Neuronal stem cell (in vitro differentiated cells): ENCODE results near the gene MYL6B.
A peak's percentile ranks its signal among the peaks of the same experiment; 100 is the strongest.

Source experiments
- DNase-seq: peaks from one replicate; pipeline ENCODE4 v3.0.0-alpha.2; 2013; ENCODE audit warnings: low spot score
- H2AFZ ChIP-seq: one replicate; pipeline ENCODE4 v1.6.1; 2013; ENCODE audit warnings: mild to moderate bottlenecking, low read length, inconsistent platforms
- H2AK5ac ChIP-seq: 2 replicates; pipeline ENCODE4 v1.6.1; 2013; ENCODE audit warnings: low read depth, mild to moderate bottlenecking, inconsistent platforms, low read length, moderate library complexity, mixed read lengths
- H2BK120ac ChIP-seq: 2 replicates; pipeline ENCODE4 v1.6.1; 2013; ENCODE audit warnings: low read depth, mild to moderate bottlenecking, inconsistent platforms, low read length, moderate library complexity, mixed read lengths
- H2BK12ac ChIP-seq: one replicate; pipeline ENCODE4 v1.6.1; 2013; ENCODE audit warnings: low read length, inconsistent platforms
- H2BK15ac ChIP-seq: 2 replicates; pipeline ENCODE4 v1.6.1; 2013; ENCODE audit warnings: mild to moderate bottlenecking, low read length, inconsistent platforms, mixed read lengths
- H2BK5ac ChIP-seq: one replicate; pipeline ENCODE4 v1.6.1; 2013; ENCODE audit warnings: inconsistent platforms, mild to moderate bottlenecking, low read length, moderate library complexity
- H3K14ac ChIP-seq: one replicate; pipeline ENCODE4 v1.6.1; 2013; ENCODE audit warnings: low read length, inconsistent platforms
- H3K18ac ChIP-seq: 2 replicates; pipeline ENCODE4 v1.6.1; 2013; ENCODE audit warnings: low read length, inconsistent platforms
- H3K23ac ChIP-seq: 2 replicates; pipeline ENCODE4 v1.6.1; 2013; ENCODE audit warnings: low read depth, mild to moderate bottlenecking, mixed read lengths, low read length, inconsistent platforms; ENCODE audit not compliant: poor library complexity
- H3K27ac ChIP-seq: replicated peaks from 3 replicates; pipeline ENCODE4 v1.5.1; 2013; ENCODE audit warnings: low read length, inconsistent platforms
- H3K27me3 ChIP-seq, 3 experiments: 2 replicates each; pipeline ENCODE4 v1.6.1; 2013; ENCODE audit warnings: low read length in 3 of 3, mild to moderate bottlenecking in 2 of 3, inconsistent platforms in 1 of 3, low read depth in 1 of 3, mixed read lengths in 1 of 3, moderate library complexity in 1 of 3; ENCODE audit not compliant: control insufficient read depth in 3 of 3, insufficient read depth in 3 of 3
- H3K36me3 ChIP-seq, 2 donors: replicated peaks in 1 of 2; 2 replicates each; pipeline ENCODE4 v1.6.1; 2013; ENCODE audit warnings: low read length in 2 of 2; ENCODE audit not compliant: control insufficient read depth in 2 of 2, insufficient read depth in 2 of 2
- H3K4ac ChIP-seq: 2 replicates; pipeline ENCODE4 v1.6.1; 2013; ENCODE audit warnings: inconsistent platforms, mild to moderate bottlenecking, low read length, moderate library complexity
- H3K4me1 ChIP-seq, 2 donors: 1 replicate in 1 of 2; 2 replicates in 1 of 2; pipeline ENCODE4 v1.6.1; 2013; ENCODE audit warnings: low read length in 2 of 2, low read depth in 1 of 2; ENCODE audit not compliant: control insufficient read depth in 2 of 2, insufficient read depth in 1 of 2
- H3K4me2 ChIP-seq: one replicate; pipeline ENCODE4 v1.6.1; 2013; ENCODE audit warnings: mild to moderate bottlenecking, low read length, inconsistent platforms; ENCODE audit not compliant: insufficient read depth, poor library complexity, severe bottlenecking
- H3K4me3 ChIP-seq, 2 donors: 2 replicates each; pipeline ENCODE4 v1.5.1; 2013; ENCODE audit warnings: low read length in 2 of 2, mild to moderate bottlenecking in 2 of 2, inconsistent platforms in 1 of 2, moderate library complexity in 1 of 2
- H3K79me1 ChIP-seq: one replicate; pipeline ENCODE4 v1.6.1; 2013; ENCODE audit warnings: low read depth, mild to moderate bottlenecking, inconsistent platforms, low read length, moderate library complexity
- H3K9ac ChIP-seq: one replicate; pipeline ENCODE4 v1.6.1; 2013; ENCODE audit warnings: mild to moderate bottlenecking, low read depth, low read length, inconsistent platforms; ENCODE audit not compliant: poor library complexity
- H3K9me3 ChIP-seq, 2 donors: replicated peaks in 1 of 2; 2 replicates each; pipeline versions ENCODE3 to v1.6.1; 2013; ENCODE audit warnings: low read length in 2 of 2, mild to moderate bottlenecking in 2 of 2, inconsistent platforms in 1 of 2, low read depth in 1 of 2, mixed read lengths in 1 of 2, moderate library complexity in 1 of 2; ENCODE audit not compliant: control insufficient read depth in 2 of 2, insufficient read depth in 1 of 2
- H4K8ac ChIP-seq: one replicate; pipeline ENCODE4 v1.6.1; 2013; ENCODE audit warnings: low read depth, mild to moderate bottlenecking, inconsistent platforms, low read length, moderate library complexity
- H4K91ac ChIP-seq: one replicate; pipeline ENCODE4 v1.6.1; 2013; ENCODE audit warnings: low read length, low read depth, mild to moderate bottlenecking, inconsistent platforms; ENCODE audit not compliant: poor library complexity
- WGBS, 2 donors: extraction: QIAGEN DNeasy Blood & Tissue Kit; methylation state at CpG; one replicate each; pipeline ENCODE4 v1.1.7; 2013; ENCODE audit warnings: missing lambda C conversion rate in 2 of 2, mixed read lengths in 1 of 2; ENCODE audit not compliant: insufficient read length in 2 of 2, insufficient replicate concordance in 1 of 2; ENCODE audit errors: extremely low coverage in 2 of 2; 5-methylcytosine and 5-hydroxymethylcytosine counted together

Gene MYL6B

GRCh38 chr12:56158029-56158925 lies 5.9 kb downstream of the MYL6B start, which contains the start of gene MYL6:
Gene MYL6 (plus strand): TSS chr12:56158359. CDS start chr12:56158402, 43 bp downstream.
- Histone ChIP-seq H3K9ac (peak within 1 kb of the TSS; percentile 90), H3K79me1 (no peaks in the 10 kb centered on the region), H2AFZ (peak within 1 kb of the TSS; percentile 66), H3K18ac (peak within 1 kb of the TSS; percentile 95), H4K91ac (no peak within 1 kb of the TSS), H2BK12ac (no peak within 1 kb of the TSS), H3K4me1 (peaks cover 31 to 40% of the 10 kb centered on the region in 2 donors), H2BK5ac (peak within 1 kb of the TSS; percentile 62), H2BK120ac (no peak within 1 kb of the TSS), H3K4me3 (peak within 1 kb of the TSS; percentile 85 to 91), H2BK15ac (peak within 1 kb of the TSS; percentile 71), H2AK5ac (peak within 1 kb of the TSS; percentile 65), H3K36me3 (peaks cover 38 to 57% of the 10 kb centered on the region in 2 donors), H3K4ac (peak within 1 kb of the TSS; percentile 53), H3K23ac (peak within 1 kb of the TSS; percentile 99), H3K27me3 (no peaks in the 10 kb centered on the region), H3K4me2 (peak within 1 kb of the TSS; percentile 60), H3K9me3 (no peaks in the 10 kb centered on the region), H3K14ac (peak within 1 kb of the TSS; percentile 11), H3K27ac (peak within 1 kb of the TSS; percentile 96), H4K8ac (no peak within 1 kb of the TSS)
- no CpG with 5 or more reads among the region's 30 CpGs for WGBS, 2 donors
- peak; percentile 93 for DNase-seq

DNA sequence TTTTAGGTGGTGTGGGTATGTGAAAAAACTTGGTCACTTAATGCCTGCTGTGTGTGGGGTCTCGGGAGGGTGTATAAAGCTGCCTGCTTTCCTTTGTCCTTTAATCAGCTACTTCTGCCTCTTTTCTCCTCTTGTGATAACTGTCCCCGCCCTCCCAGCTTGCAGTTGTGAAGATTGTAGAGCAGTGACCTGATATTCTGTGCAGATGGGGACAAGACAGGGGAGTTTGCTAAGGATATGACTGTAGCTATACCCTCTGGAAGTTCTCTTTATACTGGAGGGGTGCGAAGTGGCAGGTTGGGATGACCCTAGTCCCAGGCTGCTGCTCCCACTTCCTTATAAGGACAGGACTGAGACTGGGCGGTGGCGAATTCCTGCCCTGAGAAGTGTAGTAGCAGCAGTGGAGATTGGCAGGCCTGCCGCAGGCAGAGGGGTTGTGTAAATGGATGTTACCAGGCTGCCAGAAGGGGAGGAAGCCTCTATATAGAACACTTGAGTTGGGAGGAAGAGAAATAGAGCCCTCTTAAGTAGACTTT lies 6.6 kb downstream of the MYL6B start:
- DNase-seq = peak; percentile 46
- H4K91ac ChIP-seq = no peak overlapping the region
- H3K4me3 ChIP-seq = peak overlapping the region; percentile 85 to 91
- H3K4me2 ChIP-seq = peak overlapping the region; percentile 53
- H2AFZ ChIP-seq = no peak overlapping the region
- H3K27me3 ChIP-seq = no peaks in the 10 kb centered on the region
- H3K14ac ChIP-seq = no peak overlapping the region
- H4K8ac ChIP-seq = no peak overlapping the region
- no peak overlapping the region for H3K23ac ChIP-seq
- WGBS, 2 donors = no CpG with 5 or more reads among the region's 6 CpGs
- no peak overlapping the region for H3K18ac ChIP-seq
- no peaks in the 10 kb centered on the region for H3K79me1 ChIP-seq
- no peak overlapping the region for H2BK120ac ChIP-seq
- no peak overlapping the region for H2BK5ac ChIP-seq
- H2BK15ac ChIP-seq = no peak overlapping the region
- H3K4ac ChIP-seq = no peak overlapping the region
- H3K36me3 ChIP-seq = peaks cover 41 to 65% of the 10 kb centered on the region in 2 donors
- no peak overlapping the region for H3K9ac ChIP-seq
- peaks cover 27 to 40% of the 10 kb centered on the region in 2 donors for H3K4me1 ChIP-seq
- peak overlapping the region; percentile 68 for H3K27ac ChIP-seq
- no peak overlapping the region for H2BK12ac ChIP-seq
- H2AK5ac ChIP-seq = no peak overlapping the region
- no peaks in the 10 kb centered on the region for H3K9me3 ChIP-seq

DNA sequence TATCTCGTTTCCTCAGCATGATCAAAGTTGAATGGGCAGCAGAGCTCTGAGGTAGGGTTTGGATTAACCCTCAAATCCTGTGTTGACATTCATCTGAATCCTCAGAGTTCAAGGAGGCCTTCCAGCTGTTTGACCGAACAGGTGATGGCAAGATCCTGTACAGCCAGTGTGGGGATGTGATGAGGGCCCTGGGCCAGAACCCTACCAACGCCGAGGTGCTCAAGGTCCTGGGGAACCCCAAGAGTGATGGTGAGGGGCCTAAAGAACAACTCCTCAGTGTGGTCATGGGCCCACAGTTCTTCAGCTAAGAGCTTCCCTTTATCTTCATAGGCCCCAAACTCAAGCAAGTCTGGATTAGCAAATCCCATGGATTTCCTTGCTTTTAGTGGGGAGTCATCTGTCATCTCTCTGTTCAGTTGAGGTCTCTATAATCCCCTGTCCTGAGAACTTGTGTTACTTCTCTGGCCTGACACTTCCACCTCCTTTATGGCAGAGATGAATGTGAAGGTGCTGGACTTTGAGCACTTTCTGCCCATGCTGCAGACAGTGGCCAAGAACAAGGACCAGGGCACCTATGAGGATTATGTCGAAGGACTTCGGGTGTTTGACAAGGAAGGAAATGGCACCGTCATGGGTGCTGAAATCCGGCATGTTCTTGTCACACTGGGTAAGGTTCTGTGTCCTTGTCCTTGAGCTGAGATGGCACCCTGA lies 7.2 kb downstream of the MYL6B start:
- H3K9me3 ChIP-seq = no peaks in the 10 kb centered on the region
- H3K14ac ChIP-seq = no peak overlapping the region
- H3K18ac ChIP-seq = no peak overlapping the region
- H4K91ac ChIP-seq = no peak overlapping the region
- H2BK5ac ChIP-seq = no peak overlapping the region
- no peak overlapping the region for H3K4ac ChIP-seq
- WGBS, 2 donors = no CpG with 5 or more reads among the region's 8 CpGs
- H3K4me2 ChIP-seq = peak overlapping the region; percentile 53
- peaks cover 42 to 70% of the 10 kb centered on the region in 2 donors for H3K36me3 ChIP-seq
- H4K8ac ChIP-seq = no peak overlapping the region
- peaks cover 27 to 40% of the 10 kb centered on the region in 2 donors for H3K4me1 ChIP-seq
- H3K23ac ChIP-seq = no peak overlapping the region
- H2BK12ac ChIP-seq = no peak overlapping the region
- DNase-seq = no peak
- H3K27ac ChIP-seq = peak overlapping the region; percentile 1
- H3K4me3 ChIP-seq = peak overlapping the region; percentile 85 to 91
- peak overlapping the region; percentile 5 for H3K9ac ChIP-seq
- no peaks in the 10 kb centered on the region for H3K27me3 ChIP-seq
- H2AK5ac ChIP-seq = no peak overlapping the region
- no peak overlapping the region for H2AFZ ChIP-seq
- H2BK120ac ChIP-seq = no peak overlapping the region
- H2BK15ac ChIP-seq = no peak overlapping the region
- no peaks in the 10 kb centered on the region for H3K79me1 ChIP-seq
